Glomerular endothelial cell (primary cell): ENCODE measurements around the gene MVB12B. TPM values are rescaled to one million over a fixed set of nuclear protein-coding genes. Genes with fewer than 3 reads are reported as not detected.

Source experiments
- DNase-seq: peaks from one replicate; pipeline ENCODE4 v3.0.0-alpha.2; 2011; ENCODE audit warnings: low read depth, low spot score; ENCODE audit errors: extremely low read depth
- total RNA-seq: library from RNA; depleted of rRNA; stranded (reverse); fragments of >200 nt; gene quantifications from 2 replicates; pipeline ENCODE4 v1.2.3, GENCODE V29; 2015

MVB12B gene
- total RNA-seq, 1 donor from 2014 or later: 11.4 TPM

- DNase-seq: no peak
These were observed 187.6 kb downstream of the MVB12B start for GRCh38 chr9:126514037-126514821.

- DNase-seq: no peak
These were observed 188.6 kb downstream of the MVB12B start for GRCh38 chr9:126515001-126515872.

GRCh38 chr9:126515873-126516505, 189.4 kb downstream of the MVB12B start:
- DNase-seq: no peak

DNA sequence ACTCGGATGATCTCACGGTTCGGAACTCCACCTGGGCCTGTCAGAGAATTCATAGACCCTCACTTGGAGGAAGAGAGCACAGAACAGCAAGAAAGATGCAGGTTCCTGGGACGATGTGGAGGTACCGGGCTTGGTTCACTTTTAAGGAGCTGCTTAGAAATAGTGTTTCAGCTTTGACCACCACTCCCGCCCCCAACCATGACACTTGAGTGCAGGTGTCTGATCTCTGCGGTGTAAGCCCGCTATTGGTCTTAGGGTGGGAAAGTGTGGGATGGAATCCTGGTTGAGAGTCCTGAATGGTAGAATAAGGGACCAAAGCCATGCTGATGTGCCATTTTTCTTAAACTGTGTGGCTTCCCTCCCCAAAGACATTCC, 189.9 kb downstream of the MVB12B start:
- no peak for DNase-seq

GRCh38 chr9:126516936-126517832, 190.6 kb downstream of the MVB12B start:
- DNase-seq: no peak

- no peak for DNase-seq
These were observed 191.3 kb downstream of the MVB12B start for GRCh38 chr9:126517833-126518356.

- DNase-seq: no peak
These were observed 192.1 kb downstream of the MVB12B start for GRCh38 chr9:126518763-126519162.

DNA sequence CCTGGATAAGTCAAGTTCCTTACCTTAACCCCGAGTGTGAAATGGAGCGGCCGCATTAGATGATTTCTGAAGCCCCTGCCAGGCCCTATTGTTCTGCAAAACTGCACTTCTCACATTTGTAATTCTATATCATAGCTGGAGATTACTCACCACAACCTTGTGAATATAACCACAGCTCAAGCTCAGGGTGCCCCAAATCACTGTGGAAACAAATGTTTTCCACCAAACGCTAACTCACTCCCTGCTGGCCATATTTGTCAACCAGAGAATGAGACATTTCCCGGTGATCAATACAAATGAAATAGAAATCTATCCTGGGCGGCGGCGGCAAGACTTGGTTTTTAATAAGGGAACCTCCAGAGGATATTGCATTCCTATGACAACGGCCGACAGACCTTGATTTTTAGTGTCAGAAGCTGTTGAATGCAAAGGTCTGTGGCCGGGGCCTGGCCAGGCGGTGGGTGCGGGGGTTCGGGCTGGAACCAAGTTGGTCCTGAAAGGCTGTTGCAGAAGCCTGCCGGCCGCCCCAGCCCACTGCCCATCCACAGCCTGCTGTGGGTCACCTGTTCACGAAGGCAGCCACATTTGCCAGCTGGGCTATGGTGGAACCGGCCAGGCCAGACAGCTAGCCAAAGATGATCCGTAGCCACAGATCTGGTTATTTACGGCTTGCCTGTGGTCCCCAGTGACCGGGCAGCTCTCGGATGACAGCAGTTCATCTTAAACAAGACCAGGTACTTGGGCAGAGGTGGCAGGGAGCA, 193.2 kb downstream of the MVB12B start:
- DNase-seq: no peak

DNA sequence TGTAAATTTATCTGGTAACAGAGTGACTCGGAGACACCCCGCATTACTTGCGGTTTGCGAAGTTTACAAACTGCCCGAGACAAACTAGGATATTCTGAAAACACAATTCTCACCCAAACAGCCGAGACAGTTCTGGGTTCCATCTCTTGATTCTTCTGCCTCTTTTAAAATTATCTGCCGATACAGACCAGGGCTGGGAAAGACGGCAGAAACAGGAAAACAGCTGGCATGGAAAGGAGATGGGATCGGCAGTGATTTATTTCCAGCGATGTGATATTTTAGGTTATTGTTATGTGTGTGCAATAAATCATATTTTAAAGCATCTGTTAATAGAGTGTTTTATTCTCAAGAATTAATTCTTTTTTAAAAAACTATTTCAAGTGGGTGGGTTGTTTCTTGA, 193.8 kb downstream of the MVB12B start:
- no peak for DNase-seq

GRCh38 chr9:126521089-126521488, 194.5 kb downstream of the MVB12B start:
- no peak for DNase-seq

- DNase-seq: no peak
These were observed 194.9 kb downstream of the MVB12B start for GRCh38 chr9:126521551-126521950.

DNA sequence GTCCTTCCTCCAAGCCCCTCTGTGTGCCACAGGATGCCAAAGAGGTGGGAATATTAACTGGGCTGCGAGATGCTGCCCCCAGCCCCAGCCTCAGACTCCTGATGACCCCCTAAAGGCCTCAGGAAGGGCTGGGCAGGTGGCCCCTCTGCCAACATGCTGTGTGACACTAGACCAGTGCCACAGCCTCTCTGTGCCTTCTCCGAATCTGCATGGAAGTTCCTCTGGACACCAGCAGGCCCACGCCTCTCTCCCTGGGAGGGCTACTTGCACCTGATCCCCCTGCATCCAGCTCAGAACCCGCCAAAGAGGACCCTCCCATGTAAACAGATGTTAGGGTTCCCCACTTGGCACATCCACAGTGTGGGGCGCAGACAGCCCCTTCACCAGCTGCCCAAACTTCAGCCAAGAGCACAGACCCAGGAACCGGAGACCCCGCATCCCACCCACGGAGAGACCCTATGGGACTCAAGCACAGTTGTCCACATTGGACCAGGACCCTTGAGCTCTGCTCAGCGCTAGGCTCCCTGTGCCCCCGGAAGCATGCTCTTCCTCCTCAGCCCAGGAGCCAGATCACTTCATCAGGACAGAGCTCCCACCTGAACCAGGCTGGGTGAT, 195.5 kb downstream of the MVB12B start:
- no peak for DNase-seq

DNA sequence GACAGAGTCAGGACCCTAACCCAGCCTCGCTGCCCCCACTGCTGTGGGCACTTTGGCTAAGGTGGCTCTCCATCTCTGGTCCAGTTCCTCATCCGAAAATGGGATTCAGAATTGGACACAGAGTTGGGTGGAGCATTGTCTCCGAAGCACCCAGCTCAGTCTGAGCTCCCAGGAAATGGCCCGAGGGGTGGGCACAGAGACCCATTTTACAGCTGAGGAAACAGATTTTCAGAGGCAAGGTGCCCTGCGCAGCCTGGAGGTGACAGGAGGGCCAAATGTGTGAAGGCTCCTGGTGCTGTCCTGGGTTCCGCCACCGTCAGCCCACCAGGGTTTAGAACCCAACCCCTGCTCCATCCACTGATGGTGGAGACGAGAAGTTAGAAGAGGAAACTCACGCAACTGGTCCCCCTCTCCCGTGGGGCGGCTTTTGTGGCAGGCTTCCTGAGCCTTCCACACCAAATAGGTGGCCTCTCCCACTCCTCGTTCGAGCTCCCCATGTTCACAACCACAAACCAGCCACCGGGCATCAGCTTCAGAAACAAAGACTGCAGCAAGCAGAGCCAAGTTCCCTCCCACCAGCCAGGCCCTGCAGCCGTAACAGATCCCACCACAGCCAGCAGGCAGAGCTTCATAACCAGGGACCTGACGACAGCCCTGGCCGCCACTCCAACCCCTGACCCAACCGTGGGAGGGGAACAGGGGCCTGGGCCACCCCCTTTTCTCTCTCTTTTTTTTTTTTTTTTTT, 196.2 kb downstream of the MVB12B start:
- DNase-seq: no peak

DNA sequence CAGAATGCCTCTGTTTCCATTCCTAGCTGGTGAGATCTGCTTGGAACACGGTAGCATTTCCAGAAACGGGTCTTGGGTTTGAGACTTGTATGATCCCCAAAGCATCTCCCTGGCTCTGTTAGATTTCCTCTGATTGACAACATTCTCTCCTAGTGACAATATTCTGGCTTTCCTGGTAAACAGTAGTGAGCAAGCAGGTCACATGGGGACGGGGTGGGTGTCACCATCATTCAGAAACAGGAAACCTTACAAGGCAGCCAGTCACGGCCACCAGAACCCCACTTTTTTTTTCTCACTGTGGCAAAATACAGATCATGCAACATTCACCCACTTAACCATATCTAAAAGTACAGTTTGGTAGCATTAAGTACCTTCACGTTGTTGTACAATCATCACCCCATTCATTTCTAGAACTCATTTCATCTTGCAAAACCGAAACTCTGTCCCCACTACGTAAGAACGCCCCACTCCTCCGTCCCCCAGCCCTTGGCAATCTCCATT, 197.0 kb downstream of the MVB12B start:
- no peak for DNase-seq

DNA sequence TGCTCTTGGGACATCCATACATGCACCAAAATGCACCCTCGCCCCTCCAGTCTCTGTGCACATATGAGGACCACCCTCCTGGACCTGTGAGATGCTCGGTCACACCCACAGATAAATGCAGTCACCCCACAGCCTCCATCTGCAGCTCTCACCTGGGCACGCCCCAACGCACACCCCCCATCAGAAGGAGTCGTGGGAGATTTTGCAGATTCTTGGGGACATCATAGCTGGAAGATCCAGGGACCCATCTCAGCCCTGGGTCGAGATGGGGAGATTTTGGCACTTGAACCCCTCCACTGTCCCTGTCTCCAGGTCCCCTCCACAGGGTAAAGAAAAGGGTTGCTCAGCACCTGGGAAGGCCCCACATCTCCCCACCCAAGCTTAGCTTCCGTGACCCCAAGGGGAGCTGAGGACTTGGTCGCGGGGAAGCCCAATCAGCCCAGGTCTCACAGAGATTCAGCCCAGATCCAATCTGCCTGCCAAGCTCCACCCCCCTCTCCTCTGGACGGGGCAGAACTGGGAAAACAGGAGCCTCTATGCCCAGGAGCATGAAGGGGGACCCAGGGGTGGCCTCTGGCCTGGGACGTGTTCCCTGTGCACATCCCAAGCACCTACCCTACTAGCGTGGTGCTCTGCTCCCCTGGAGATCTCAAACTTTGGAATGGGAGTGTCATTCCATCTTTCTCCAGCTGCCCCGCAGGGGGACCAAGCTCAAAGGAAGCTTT, 197.9 kb downstream of the MVB12B start:
- no peak for DNase-seq

- no peak for DNase-seq
These were observed 199.8 kb downstream of the MVB12B start for GRCh38 chr9:126526218-126527108.
